Activated naive CD8-positive, alpha-beta T cell (primary cell): ENCODE data around the gene JPH3.
"Not testable (repeated sequence)": the region's sequence is repeated elsewhere in the genome, so short reads cannot be mapped to it uniquely, and the experiment has no call there.

Source experiments
- H3K27ac Mint-ChIP-seq: one replicate; pipeline ENCODE4 v1.8.0; 2021; ENCODE audit warnings: mixed read lengths
- H3K27me3 Mint-ChIP-seq: one replicate; pipeline ENCODE4 v1.8.0; 2021; ENCODE audit warnings: mixed read lengths
- H3K36me3 Mint-ChIP-seq: one replicate; pipeline ENCODE4 v1.8.0; 2021; ENCODE audit warnings: mixed read lengths
- H3K4me1 Mint-ChIP-seq: one replicate; pipeline ENCODE4 v1.8.0; 2021; ENCODE audit warnings: low read depth, mixed read lengths
- H3K4me3 Mint-ChIP-seq: one replicate; pipeline ENCODE4 v1.8.0; 2021; ENCODE audit warnings: mild to moderate bottlenecking, mixed read lengths
- H3K9me3 Mint-ChIP-seq: one replicate; pipeline ENCODE4 v1.8.0; 2021; ENCODE audit warnings: low read depth, mixed read lengths

Gene JPH3

DNA sequence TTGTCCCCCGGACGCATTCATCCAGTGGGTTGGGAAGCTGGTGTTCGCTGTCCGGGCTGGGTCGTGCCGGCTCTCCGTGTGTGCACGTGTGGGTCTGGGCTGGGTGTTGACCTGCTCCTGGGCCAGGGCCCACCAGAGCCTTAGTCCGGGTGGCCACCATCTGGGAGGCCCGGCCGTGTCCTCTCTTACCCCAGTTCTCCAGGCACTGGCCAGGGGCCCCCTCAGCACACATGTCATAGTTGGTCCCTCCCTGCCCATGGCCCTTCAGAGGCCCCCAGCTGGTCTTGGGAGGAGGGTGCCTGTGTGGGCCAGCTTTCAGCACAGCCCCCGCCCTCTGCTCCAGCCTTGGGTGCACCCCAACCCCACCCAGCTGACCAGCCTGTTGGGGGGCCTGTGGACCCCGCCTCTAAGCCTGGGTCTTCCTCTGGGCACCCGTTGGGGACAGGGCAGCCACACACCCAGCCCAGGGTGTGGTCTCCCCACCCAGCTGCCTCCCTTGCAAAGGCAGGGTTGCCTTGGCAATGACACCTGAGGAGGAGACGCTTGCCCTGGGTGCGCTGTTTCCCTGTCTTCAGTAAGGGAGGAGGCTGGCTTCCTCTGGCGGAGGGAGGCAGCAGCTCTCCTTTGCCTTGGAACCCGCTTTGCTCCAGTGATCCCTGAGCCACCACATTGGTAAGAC lies 77.4 kb downstream of the JPH3 start:
- no peaks in the 10 kb centered on the region for H3K9me3 Mint-ChIP-seq
- H3K36me3 Mint-ChIP-seq = no peaks in the 10 kb centered on the region
- peaks cover 5% of the 10 kb centered on the region for H3K4me1 Mint-ChIP-seq
- no peak overlapping the region for H3K4me3 Mint-ChIP-seq
- H3K27me3 Mint-ChIP-seq = peaks cover 4% of the 10 kb centered on the region
- no peak overlapping the region for H3K27ac Mint-ChIP-seq

DNA sequence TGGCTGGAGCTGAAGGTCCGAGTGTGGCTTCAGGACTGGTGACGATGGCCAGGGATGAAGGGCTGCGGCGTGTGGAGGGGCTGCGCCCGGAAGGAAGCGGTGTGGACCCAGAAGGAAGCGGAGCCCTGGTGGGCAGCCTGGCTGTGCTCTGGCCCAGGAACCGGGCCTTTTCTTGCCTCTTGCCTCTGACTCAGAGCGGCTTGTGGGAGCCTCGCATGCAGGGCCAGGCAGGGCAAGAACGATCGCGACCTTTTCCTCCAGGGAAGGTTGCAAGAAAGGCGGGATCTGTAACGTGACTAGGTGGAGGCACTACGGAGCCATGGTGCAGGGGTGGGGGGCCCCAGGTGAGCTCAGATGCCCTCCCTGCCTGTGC lies 78.0 kb downstream of the JPH3 start:
- no peak overlapping the region for H3K4me3 Mint-ChIP-seq
- H3K36me3 Mint-ChIP-seq = no peaks in the 10 kb centered on the region
- H3K4me1 Mint-ChIP-seq = peaks cover 5% of the 10 kb centered on the region
- H3K27ac Mint-ChIP-seq = no peak overlapping the region
- peaks cover 4% of the 10 kb centered on the region for H3K27me3 Mint-ChIP-seq
- no peaks in the 10 kb centered on the region for H3K9me3 Mint-ChIP-seq

DNA sequence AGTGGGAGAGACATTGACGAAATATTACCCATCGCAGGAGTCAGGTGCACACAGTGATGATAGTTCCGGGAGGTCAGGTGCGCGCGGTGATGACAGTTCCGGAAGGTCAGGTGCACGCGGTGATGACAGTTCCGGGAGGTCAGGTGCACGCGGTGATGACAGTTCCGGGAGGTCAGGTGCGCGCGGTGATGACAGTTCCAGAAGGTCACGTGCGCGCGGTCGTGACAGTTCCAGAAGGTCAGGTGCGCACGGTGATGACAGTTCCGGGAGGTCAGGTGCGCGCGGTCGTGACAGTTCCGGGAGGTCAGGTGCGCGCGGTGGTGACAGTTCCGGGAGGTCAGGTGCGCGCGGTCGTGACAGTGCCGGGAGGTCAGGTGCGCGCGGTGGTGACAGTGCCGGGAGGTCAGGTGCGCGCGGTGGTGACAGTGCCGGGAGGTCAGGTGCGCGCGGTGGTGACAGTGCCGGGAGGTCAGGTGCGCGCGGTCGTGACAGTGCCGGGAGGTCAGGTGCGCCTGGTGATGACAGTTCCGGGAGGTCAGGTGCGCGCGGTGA lies 78.8 kb downstream of the JPH3 start:
- not testable (repeated sequence) for H3K27ac Mint-ChIP-seq, H3K4me1 Mint-ChIP-seq, H3K9me3 Mint-ChIP-seq, H3K36me3 Mint-ChIP-seq, H3K27me3 Mint-ChIP-seq, H3K4me3 Mint-ChIP-seq

DNA sequence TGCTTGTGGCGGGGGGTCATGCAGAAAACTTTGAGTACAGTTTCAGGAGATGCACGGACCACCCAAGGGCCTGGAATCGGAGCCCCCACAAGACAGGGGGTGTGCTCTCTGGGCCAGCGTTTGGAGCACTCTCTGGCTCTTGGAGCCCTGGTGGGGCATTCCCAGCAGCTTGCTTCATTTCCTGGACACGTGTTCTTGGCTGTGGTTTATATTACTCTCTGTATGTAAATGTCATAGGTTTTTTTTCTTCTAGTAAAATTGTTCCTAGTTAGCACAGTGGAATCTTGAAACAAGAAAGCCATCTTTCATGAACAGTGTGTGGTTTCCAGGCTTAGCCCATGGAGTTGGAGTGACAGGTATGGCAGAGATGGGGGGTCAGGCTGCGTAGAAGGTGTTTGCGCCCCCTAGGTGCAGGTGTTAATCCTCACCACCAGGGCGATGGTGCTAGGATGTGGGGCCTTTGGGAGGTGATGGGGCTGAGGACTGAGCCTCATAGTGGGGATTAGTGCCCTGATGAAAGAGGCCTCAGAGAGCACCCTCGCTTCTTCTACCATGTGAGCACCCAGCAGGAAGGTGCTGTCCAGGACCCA lies 79.8 kb downstream of the JPH3 start:
- Mint-ChIP-seq H3K4me3 (no peak overlapping the region), H3K27me3 (peaks cover 4% of the 10 kb centered on the region), H3K4me1 (peaks cover 5% of the 10 kb centered on the region), H3K36me3 (no peaks in the 10 kb centered on the region), H3K9me3 (no peaks in the 10 kb centered on the region), H3K27ac (no peak overlapping the region)

DNA sequence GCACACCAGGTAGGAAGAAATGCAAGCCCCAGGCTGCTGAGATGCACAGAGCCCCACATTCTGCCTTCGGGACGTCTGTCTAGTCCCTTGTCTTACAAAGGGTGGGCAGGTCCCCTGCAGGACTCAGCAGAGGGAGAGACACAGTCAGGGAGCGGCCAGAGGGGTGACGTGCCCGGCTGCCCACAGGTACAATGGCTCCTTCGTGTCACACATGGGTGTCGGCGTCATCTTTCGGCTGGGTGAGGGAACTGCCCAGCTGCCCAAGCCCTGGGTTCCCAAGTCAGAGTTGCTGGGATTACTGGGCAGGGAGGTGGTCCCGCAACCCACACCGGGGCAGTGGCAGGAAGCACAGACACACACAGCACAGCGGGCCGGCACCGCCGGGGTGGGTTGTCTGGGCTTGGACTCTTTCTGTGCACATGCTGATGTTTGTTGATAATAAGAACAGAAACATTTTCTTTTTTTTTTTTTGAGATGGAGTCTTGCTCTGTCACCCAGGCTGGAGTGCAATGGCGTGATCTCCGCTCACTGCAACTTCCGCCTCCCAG lies 80.6 kb downstream of the JPH3 start:
- H3K4me3 Mint-ChIP-seq = no peak overlapping the region
- H3K9me3 Mint-ChIP-seq = no peaks in the 10 kb centered on the region

DNA sequence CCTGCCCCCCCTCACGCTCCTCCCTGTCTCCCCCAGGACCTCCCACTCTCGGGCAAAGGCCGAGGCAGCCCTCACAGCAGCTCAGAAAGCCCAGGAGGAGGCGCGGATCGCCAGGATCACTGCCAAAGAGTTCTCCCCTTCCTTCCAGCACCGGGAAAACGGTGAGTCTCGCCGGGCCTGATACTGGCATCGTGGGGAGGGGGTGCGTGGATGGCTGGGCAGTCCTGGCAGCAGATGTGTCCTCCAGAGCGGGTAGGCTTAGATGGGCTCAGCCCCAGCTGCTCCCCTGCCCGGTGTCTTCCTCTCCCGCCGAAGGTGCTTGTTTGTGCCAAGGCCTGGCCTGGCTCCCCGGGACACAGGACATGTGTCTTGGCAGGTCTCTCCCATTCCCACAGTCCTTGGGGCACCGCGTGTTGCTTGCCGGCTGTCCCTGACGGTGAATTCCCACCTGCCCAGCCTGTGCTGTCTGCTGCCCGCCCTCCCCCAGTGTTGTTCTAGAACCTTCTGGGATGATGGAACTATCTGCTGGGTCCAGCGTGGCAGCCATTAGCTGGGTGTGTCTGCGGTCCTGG lies 81.9 kb downstream of the JPH3 start:
- Mint-ChIP-seq H3K9me3 (no peaks in the 10 kb centered on the region), H3K27me3 (peaks cover 4% of the 10 kb centered on the region), H3K27ac (no peak overlapping the region), H3K36me3 (no peaks in the 10 kb centered on the region), H3K4me3 (no peak overlapping the region), H3K4me1 (peaks cover 5% of the 10 kb centered on the region)

More for the DNA sequence above, 80.6 kb downstream of the JPH3 start:
- H3K27ac Mint-ChIP-seq = no peak overlapping the region
- H3K4me1 Mint-ChIP-seq = peaks cover 5% of the 10 kb centered on the region
- no peaks in the 10 kb centered on the region for H3K36me3 Mint-ChIP-seq
- H3K27me3 Mint-ChIP-seq = peaks cover 4% of the 10 kb centered on the region

DNA sequence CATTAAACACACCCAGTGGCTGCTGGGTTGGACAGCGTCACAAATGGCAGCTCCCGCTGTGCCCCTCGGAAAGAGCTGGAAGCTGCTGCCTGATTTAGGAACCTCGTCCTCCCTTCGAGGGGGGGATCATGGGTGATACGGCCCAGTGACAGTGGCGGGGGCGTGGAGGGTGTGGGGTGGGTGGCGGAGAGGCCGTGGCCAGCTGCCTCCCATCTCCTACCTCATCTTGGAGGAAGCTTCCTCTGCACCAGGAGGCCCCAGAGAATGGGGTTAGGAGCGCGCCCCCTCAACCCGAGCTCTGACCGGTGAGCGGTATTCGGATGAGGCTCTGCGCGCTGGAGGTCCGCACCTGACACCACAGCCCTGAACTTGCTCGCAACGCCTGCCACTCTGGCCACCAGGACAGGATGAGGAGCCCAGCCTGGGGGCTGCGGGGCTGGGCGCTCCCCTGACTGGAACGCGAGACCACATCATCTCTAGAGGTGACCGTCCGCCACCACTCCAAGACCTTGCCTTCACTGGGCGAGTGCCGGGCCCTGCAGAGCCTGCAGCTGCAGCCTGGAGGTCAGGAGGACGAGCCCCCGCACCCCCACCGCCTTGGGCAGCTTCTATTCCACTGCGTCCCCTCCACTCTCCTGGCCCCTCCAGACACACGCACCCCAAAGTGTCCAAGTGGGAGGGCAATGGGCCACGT lies 82.5 kb downstream of the JPH3 start:
- Mint-ChIP-seq H3K4me1 (peaks cover 5% of the 10 kb centered on the region), H3K36me3 (no peaks in the 10 kb centered on the region), H3K9me3 (no peaks in the 10 kb centered on the region), H3K27ac (no peak overlapping the region), H3K27me3 (peaks cover 4% of the 10 kb centered on the region), H3K4me3 (no peak overlapping the region)

DNA sequence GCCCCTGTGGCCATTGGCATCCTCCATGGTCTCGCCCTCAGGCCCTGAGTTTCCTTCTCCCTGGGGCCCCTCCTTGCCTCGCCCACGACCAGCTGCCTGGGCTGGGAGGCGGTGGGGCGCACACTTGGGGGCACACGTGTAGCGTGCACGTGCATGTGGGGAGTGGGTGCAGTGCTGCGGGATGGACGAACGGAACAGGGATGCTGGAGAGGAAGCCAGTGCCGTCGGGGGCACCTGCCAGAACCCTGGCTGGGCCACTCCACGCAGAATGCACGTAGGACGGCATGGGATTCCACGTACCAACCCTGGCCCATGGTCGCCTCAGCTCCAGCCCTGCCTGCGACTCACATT lies 83.1 kb downstream of the JPH3 start:
- peaks cover 5% of the 10 kb centered on the region for H3K4me1 Mint-ChIP-seq
- H3K36me3 Mint-ChIP-seq = no peaks in the 10 kb centered on the region
- peaks cover 4% of the 10 kb centered on the region for H3K27me3 Mint-ChIP-seq
- no peak overlapping the region for H3K4me3 Mint-ChIP-seq
- no peak overlapping the region for H3K27ac Mint-ChIP-seq
- no peaks in the 10 kb centered on the region for H3K9me3 Mint-ChIP-seq

DNA sequence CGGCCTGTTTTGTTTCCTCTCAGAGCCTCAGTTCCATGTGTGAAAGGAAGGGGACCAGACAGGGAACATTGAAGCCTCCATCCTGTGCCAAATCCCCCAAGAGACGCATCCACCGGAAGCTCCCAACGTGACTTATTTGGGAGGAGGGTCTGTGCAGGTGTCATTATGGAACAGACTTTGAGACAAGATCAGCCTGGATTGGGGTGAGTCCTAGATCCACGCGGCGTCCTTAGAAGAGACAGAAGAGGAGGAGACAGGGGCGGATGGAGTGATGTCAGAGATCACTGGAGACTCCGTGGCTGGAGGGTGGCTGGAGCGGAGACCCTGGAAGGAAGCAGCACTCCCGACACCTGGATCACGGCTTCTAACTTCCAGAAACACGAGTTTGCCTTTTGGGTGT lies 83.5 kb downstream of the JPH3 start:
- Mint-ChIP-seq H3K9me3 (no peaks in the 10 kb centered on the region), H3K36me3 (no peaks in the 10 kb centered on the region), H3K4me3 (no peak overlapping the region), H3K4me1 (peaks cover 4% of the 10 kb centered on the region), H3K27ac (no peak overlapping the region), H3K27me3 (peaks cover 2% of the 10 kb centered on the region)

DNA sequence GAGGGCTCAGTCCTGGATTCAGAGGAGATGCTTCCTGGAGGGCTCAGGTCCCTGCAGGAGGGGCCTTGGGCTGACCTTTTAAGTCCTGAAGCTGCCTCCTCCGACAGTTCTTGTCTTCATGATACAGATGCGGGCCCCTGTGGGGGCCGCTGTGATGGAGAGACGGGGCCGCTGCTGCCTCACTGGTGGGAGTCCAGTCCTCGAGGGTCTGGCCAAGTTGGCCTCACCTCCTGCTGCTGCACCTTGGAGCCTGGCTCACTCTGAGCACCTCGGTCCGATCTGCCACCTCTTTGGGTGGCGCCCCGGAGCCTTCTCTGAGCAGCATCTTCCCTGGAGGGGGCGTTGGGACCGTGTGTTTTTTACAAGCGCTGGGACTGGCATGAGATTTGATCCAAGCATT lies 84.4 kb downstream of the JPH3 start:
- Mint-ChIP-seq H3K27ac (no peak overlapping the region), H3K4me1 (peaks cover 2% of the 10 kb centered on the region), H3K36me3 (no peaks in the 10 kb centered on the region), H3K4me3 (no peak overlapping the region), H3K9me3 (no peaks in the 10 kb centered on the region), H3K27me3 (no peaks in the 10 kb centered on the region)

DNA sequence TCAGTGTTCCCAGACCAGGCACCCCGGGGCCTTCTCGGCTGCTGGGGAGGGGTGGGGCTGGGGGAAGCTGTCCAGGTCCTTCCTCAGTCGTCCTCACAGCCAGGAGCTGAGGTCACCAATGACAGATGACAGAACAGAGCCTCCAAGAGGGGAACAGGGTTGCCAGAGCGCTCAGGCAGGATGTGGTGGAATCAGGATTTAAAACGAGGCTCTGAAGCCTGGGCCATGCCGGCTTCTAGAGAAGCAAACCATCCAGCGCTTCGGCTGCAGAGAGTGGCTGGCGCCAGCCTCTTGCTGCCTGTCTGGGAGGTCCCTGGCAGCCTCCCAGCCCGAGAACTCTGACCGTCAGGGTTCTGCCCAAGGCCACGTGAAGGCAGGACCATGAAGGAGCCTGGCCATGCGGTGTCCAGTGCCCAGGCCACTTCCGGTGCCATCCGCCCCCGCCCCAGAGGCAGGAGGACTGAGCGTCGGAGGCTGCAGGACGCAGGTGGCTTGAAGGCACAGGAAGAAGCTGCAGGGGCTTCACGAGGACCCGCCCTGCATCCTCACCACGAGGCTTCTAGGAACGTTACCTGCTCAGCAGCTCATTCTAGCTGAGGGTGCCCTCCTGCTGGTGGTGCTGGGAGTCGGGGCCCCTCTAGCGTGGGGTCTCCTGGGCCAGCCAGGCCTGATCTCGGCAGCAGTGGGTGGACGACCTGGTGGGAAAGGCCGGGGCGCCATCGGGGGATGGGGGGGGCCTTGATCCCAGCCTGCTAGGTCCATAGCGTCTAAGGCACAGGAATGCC lies 85.0 kb downstream of the JPH3 start:
- no peak overlapping the region for H3K4me3 Mint-ChIP-seq
- no peaks in the 10 kb centered on the region for H3K36me3 Mint-ChIP-seq
- H3K4me1 Mint-ChIP-seq = no peaks in the 10 kb centered on the region
- no peak overlapping the region for H3K27ac Mint-ChIP-seq
- H3K9me3 Mint-ChIP-seq = no peaks in the 10 kb centered on the region
- no peaks in the 10 kb centered on the region for H3K27me3 Mint-ChIP-seq

DNA sequence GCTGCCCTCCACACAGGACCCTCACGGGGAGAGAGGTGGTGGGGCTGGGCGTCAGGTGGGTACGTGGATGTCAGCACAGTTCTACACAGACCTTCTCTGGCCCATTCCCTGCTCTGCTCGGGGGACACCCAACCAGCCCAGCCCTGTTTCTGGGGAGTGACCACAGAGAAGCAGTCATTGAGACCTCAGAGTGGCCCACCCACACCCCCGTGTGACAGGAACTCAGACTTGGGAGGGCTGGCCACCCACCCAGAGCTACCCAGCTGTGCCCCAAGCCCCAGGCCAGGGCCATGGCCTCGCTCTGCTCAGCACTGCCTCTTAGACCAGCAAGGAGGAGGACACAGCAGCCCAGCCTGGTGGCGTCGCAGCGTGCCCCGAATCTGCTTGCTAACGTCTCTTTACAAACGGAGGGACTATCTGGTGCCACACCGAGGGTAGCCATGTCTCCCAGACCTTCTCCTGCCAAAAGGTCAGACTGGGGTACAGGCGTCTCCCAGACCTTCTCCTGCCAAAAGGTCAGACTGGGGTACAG lies 85.8 kb downstream of the JPH3 start:
- Mint-ChIP-seq H3K4me1 (no peaks in the 10 kb centered on the region), H3K9me3 (no peaks in the 10 kb centered on the region), H3K4me3 (no peak overlapping the region), H3K27me3 (no peaks in the 10 kb centered on the region), H3K36me3 (no peaks in the 10 kb centered on the region), H3K27ac (no peak overlapping the region)

DNA sequence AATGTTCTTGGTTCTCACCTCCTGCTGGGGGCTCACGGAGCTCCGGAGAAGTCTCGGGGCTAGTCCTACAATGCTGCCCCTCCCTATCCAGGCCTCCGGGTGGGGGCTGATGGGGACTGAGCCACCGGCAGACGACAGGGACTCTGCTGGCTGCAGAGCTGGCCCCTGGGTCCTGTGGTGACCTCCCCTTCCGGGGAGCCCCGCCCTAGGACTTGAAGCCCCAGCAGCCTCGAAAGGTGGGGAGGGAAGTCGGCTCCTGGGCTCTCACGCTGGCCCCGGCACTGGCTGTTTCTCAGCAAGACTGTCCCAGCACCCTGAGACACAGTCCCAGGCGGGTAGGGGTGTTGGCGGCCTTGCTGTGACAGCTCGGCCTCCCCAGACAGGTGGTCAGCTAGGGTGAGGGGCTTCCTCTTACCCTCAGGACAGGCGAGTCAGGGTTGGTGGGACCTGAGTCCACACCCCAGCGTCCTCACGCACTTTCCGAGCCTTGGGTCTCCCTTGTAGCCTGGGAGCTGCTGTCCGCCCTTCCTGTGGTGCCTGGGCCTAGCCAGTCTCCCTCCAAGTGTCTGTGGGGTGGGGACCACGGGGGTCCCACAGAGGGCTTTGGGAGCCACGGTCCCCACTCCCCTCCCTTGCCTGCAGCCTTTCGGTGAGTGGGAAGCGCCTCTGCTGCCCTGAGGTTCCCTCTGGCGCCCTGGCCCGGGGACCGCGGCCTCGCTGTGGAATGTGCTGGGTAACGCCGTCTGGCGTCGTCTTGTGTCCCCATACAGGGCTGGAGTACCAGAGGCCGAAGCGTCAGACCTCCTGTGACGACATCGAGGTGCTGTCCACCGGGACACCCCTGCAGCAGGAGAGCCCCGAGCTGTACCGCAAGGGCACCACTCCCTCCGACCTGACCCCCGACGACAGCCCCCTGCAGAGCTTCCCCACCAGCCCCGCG lies 86.8 kb downstream of the JPH3 start:
- Mint-ChIP-seq H3K27ac (no peak overlapping the region), H3K27me3 (no peaks in the 10 kb centered on the region), H3K4me3 (no peak overlapping the region), H3K9me3 (no peaks in the 10 kb centered on the region), H3K36me3 (no peaks in the 10 kb centered on the region), H3K4me1 (no peaks in the 10 kb centered on the region)
